B cell (primary cell): Measurements from ENCODE around the gene GPR87. TPM values are rescaled to one million over a fixed set of nuclear protein-coding genes. Genes with fewer than 3 reads are reported as not detected.

Source experiments
- ATAC-seq: fragments of 200-7000 bp; cut with Tn5 transposase; one replicate; pipeline ENCODE4 v1.10.0; 2021; ENCODE audit warnings: low read depth, mild to moderate bottlenecking, moderate number of reproducible peaks, moderate library complexity
- CTCF ChIA-PET: fragments of 350-600 bp; sonication (Branson Sonifier 250); formaldehyde crosslinking; loops from one replicate; lab custom pipeline; 2021; ENCODE audit warnings: antibody characterized with exemption, inconsistent platforms; lab: Charles Lee
- POLR2A ChIA-PET: fragments of 350-600 bp; sonication (Branson Sonifier 250); formaldehyde crosslinking; loops from one replicate; lab custom pipeline; 2021; ENCODE audit warnings: antibody characterized with exemption; lab: Charles Lee
- DNase-seq: peaks from one replicate; pipeline ENCODE4 v3.0.0; 2013
- H2AFZ ChIP-seq: 2 replicates; pipeline ENCODE4 v1.6.1; 2012; ENCODE audit warnings: mild to moderate bottlenecking, low read depth, low read length; ENCODE audit not compliant: insufficient read depth, poor library complexity, severe bottlenecking
- H3K27ac ChIP-seq, 2 donors: 1 replicate in 1 of 2; 2 replicates in 1 of 2; pipeline ENCODE4 v1.5.1; 2012 to 2013; ENCODE audit warnings: low read length in 2 of 2, mild to moderate bottlenecking in 2 of 2, moderate library complexity in 1 of 2
- H3K27me3 ChIP-seq, 4 experiments: fragments of 200-600 bp in 1 of 4; sonication (generic) in 1 of 4; replicated peaks in 1 of 4; 1 replicate in 2 of 4; 2 replicates in 2 of 4; pipeline versions ENCODE4 v1.6.1 to v1.7.0; 2013 to 2016; ENCODE audit warnings: low read length in 3 of 4, mild to moderate bottlenecking in 2 of 4, mixed read lengths in 1 of 4, moderate library complexity in 1 of 4; ENCODE audit not compliant: insufficient read depth in 4 of 4, control insufficient read depth in 3 of 4; ENCODE audit errors: control extremely low read depth in 1 of 4
- H3K36me3 ChIP-seq, 2 experiments: replicated peaks in 1 of 2; 1 replicate in 1 of 2; 2 replicates in 1 of 2; pipeline versions ENCODE4 v1.6.1 to v1.7.1; 2013; ENCODE audit warnings: low read length in 1 of 2; ENCODE audit not compliant: insufficient read depth in 2 of 2, control insufficient read depth in 1 of 2; ENCODE audit errors: control extremely low read depth in 1 of 2, extremely low read depth in 1 of 2
- H3K4me1 ChIP-seq, 2 donors: fragments of 200-600 bp in 1 of 2; sonication (generic) in 1 of 2; 1 replicate in 1 of 2; 2 replicates in 1 of 2; pipeline versions ENCODE4 v1.5.1 to v1.6.1; 2013 to 2017; ENCODE audit warnings: low read length in 2 of 2; ENCODE audit not compliant: control insufficient read depth in 2 of 2, insufficient read depth in 2 of 2
- H3K4me2 ChIP-seq: replicated peaks from 2 replicates; pipeline ENCODE3; 2012; ENCODE audit warnings: mild to moderate bottlenecking, low read depth, low read length; ENCODE audit not compliant: poor library complexity, severe bottlenecking
- H3K4me3 ChIP-seq, 5 experiments: fragments of 200-600 bp in 1 of 5; sonication (generic) in 1 of 5; 1 replicate in 3 of 5; 2 replicates in 2 of 5; pipeline versions ENCODE4 v1.5.1 to v1.7.0; 2011 to 2016; ENCODE audit warnings: low read length in 4 of 5, mild to moderate bottlenecking in 4 of 5, low read depth in 2 of 5, control low read depth in 1 of 5, moderate library complexity in 1 of 5; ENCODE audit not compliant: insufficient read depth in 1 of 5; ENCODE audit errors: control extremely low read depth in 1 of 5, extremely low read depth in 1 of 5
- H3K79me2 ChIP-seq: fragments of 200-600 bp; sonication (generic); one replicate; pipeline ENCODE4 v1.6.0; 2016; ENCODE audit warnings: low read length; ENCODE audit not compliant: control insufficient read depth, insufficient read depth
- H3K9ac ChIP-seq: fragments of 200-600 bp; sonication (generic); 2 replicates; pipeline ENCODE4 v1.6.1; 2017; ENCODE audit warnings: mild to moderate bottlenecking, low read length, moderate library complexity
- H3K9me3 ChIP-seq, 3 donors: one replicate each; pipeline versions ENCODE4 v1.6.1 to v1.7.1; 2013; ENCODE audit warnings: low read length in 2 of 3; ENCODE audit not compliant: control insufficient read depth in 2 of 3, insufficient read depth in 1 of 3; ENCODE audit errors: control extremely low read depth in 1 of 3
- H4K20me1 ChIP-seq: 2 replicates; pipeline ENCODE4 v1.6.0; 2012; ENCODE audit warnings: mild to moderate bottlenecking, low read length; ENCODE audit not compliant: insufficient read depth, control insufficient read depth, poor library complexity, severe bottlenecking
- H3K27ac Mint-ChIP-seq: one replicate; pipeline ENCODE4 v1.8.0; 2021; ENCODE audit warnings: mixed read lengths
- H3K27me3 Mint-ChIP-seq: one replicate; pipeline ENCODE4 v1.8.0; 2021; ENCODE audit warnings: mixed read lengths
- H3K4me1 Mint-ChIP-seq: one replicate; pipeline ENCODE4 v1.8.0; 2021; ENCODE audit warnings: mixed read lengths
- H3K4me3 Mint-ChIP-seq: one replicate; pipeline ENCODE4 v1.8.0; 2021; ENCODE audit warnings: mixed read lengths
- H3K9me3 Mint-ChIP-seq: one replicate; pipeline ENCODE4 v1.8.0; 2022; ENCODE audit warnings: mixed read lengths; ENCODE audit not compliant: insufficient read depth
- CTCF ChIP-seq: fragments of 200-600 bp; IDR thresholded peaks from one replicate; pipeline ENCODE4 v1.8.0; 2022; ENCODE audit warnings: antibody characterized with exemption, mild to moderate bottlenecking
- EZH2 ChIP-seq: IDR thresholded peaks from 2 replicates; pipeline ENCODE4 v1.6.1; 2012; ENCODE audit warnings: borderline replicate concordance, low read depth, mild to moderate bottlenecking, moderate library complexity, low read length; ENCODE audit not compliant: insufficient read depth, poor library complexity, severe bottlenecking
- WGBS: methylation state at CpG from one replicate; pipeline ENCODE4 v1.1.5; 2013; ENCODE audit warnings: missing lambda C conversion rate; ENCODE audit not compliant: insufficient coverage; 5-methylcytosine and 5-hydroxymethylcytosine counted together
- intact Hi-C: fragments of 100-400 bp; cut with micrococcal nuclease; formaldehyde crosslinking; loops from one replicate; pipeline ENCODE4 v1.10.0; 2022
- polyA plus RNA-seq: library from polyadenylated mRNA; depleted of rRNA; stranded (reverse); fragments of >200 nt; gene quantifications from 2 replicates; pipeline ENCODE4 v1.2.3, GENCODE V29; 2012
- total RNA-seq, 2 donors: library from RNA; stranded (reverse); fragments of 120-200 nt in 1 of 2; gene quantifications; 1 replicate in 1 of 2; 2 replicates in 1 of 2; pipeline versions ENCODE4 v1.2.3 to v1.2.4, GENCODE V29; 2013 to 2022

The GPR87 gene
- total and polyA plus RNA-seq, 2 donors (not counting 1 experiment from before 2014, with no cell fraction given): not detected

DNA sequence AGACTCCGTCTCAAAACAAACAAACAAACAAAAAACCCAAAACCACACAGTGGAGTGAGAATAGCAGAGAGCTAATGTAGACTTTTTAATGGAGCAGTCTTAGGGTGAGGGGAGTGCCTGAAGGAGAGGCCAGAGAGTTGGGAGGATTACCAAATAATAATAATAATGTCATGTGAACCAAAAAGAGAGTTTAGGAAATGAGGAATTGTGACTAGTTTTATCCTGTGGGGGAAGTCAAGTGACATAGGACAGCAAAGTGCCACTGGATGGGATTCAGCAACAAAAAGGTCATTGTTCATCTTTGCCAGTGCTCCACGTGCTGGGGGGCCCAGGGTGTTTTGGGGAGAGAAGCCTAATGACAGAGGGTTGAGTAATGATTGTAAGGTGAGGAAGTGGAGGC lies 12.9 kb downstream of the GPR87 start:
- H3K9ac ChIP-seq: no peak overlapping the region
- H3K27ac Mint-ChIP-seq: no peak overlapping the region
- H3K27me3 ChIP-seq: no peaks in the 10 kb centered on the region
- no peaks in the 10 kb centered on the region for H3K4me1 Mint-ChIP-seq
- ATAC-seq (no peak), DNase-seq (no peak)
- peaks cover 2% of the 10 kb centered on the region for H3K27me3 Mint-ChIP-seq
- H3K4me3 ChIP-seq: no peak overlapping the region
- intact Hi-C loops: no loop called here
- TF ChIP-seq EZH2: no peak
- TF ChIP-seq CTCF: no peak
- no peak overlapping the region for H3K4me3 Mint-ChIP-seq
- H3K27ac ChIP-seq: no peak overlapping the region
- no peaks in the 10 kb centered on the region for H4K20me1 ChIP-seq
- WGBS: 92% methylated on average over 1 of the region's 2 CpGs
- no peaks in the 10 kb centered on the region for H3K36me3 ChIP-seq
- no peak overlapping the region for H2AFZ ChIP-seq
- H3K9me3 ChIP-seq: no peaks in the 10 kb centered on the region
- no peaks in the 10 kb centered on the region for H3K9me3 Mint-ChIP-seq
- H3K4me2 ChIP-seq: no peak overlapping the region
- ChIA-PET CTCF (interaction anchor here (1.3 to 1.4 kb wide), 2 partner anchors 158 to 534 kb away, joined by 3 to 5 read pairs; no protein-coding TSS in a partner anchor), POLR2A (no interaction called here)
- H3K79me2 ChIP-seq: no peaks in the 10 kb centered on the region
- H3K4me1 ChIP-seq: no peaks in the 10 kb centered on the region

GRCh38 chr3:151301787-151302186 lies 14.8 kb downstream of the GPR87 start:
- H3K9me3 ChIP-seq: no peaks in the 10 kb centered on the region
- H3K4me2 ChIP-seq: no peak overlapping the region
- H3K4me1 Mint-ChIP-seq: no peaks in the 10 kb centered on the region
- WGBS: no CpG with 5 or more reads among the region's 3 CpGs
- no peaks in the 10 kb centered on the region for H3K4me1 ChIP-seq
- ChIA-PET CTCF (no interaction called here), POLR2A (no interaction called here)
- no peak overlapping the region for H3K27ac Mint-ChIP-seq
- H3K9me3 Mint-ChIP-seq: no peaks in the 10 kb centered on the region
- H3K4me3 Mint-ChIP-seq: no peak overlapping the region
- ATAC-seq: no peak
- no peak overlapping the region for H2AFZ ChIP-seq
- DNase-seq: no peak
- H3K27ac ChIP-seq: no peak overlapping the region
- no peak overlapping the region for H3K4me3 ChIP-seq
- H3K79me2 ChIP-seq: no peaks in the 10 kb centered on the region
- no peak for TF ChIP-seq EZH2
- TF ChIP-seq CTCF: no peak
- no peaks in the 10 kb centered on the region for H4K20me1 ChIP-seq
- H3K9ac ChIP-seq: no peak overlapping the region
- intact Hi-C loops: no loop called here
- no peaks in the 10 kb centered on the region for H3K36me3 ChIP-seq
- H3K27me3 Mint-ChIP-seq: peaks cover 6% of the 10 kb centered on the region
- no peaks in the 10 kb centered on the region for H3K27me3 ChIP-seq
